Uterus (tissue), 4 donors: ENCODE results near the gene HPCA. TPM values are rescaled to one million over a fixed set of nuclear protein-coding genes. Genes with fewer than 3 reads are reported as not detected.

Source experiments
- DNase-seq, 2 donors: peaks; one replicate each; pipeline ENCODE4 v3.0.0-alpha.2; 2019 to 2020
- H3K27ac ChIP-seq, 2 donors: fragments of 200-600 bp; sonication (generic); 1 replicate in 1 of 2; 2 replicates in 1 of 2; pipeline ENCODE4 v1.5.1; 2016 to 2018
- H3K27me3 ChIP-seq, 2 donors: fragments of 200-600 bp; sonication (generic); one replicate each; pipeline ENCODE4 v1.5.1; 2018 to 2019; ENCODE audit warnings: control low read depth in 1 of 2
- H3K36me3 ChIP-seq, 2 donors: fragments of 200-600 bp; sonication (generic); one replicate each; pipeline ENCODE4 v1.5.1; 2019; ENCODE audit warnings: control low read depth in 1 of 2
- H3K4me1 ChIP-seq, 2 donors: fragments of 200-600 bp; sonication (generic); one replicate each; pipeline ENCODE4 v1.5.1; 2018 to 2019; ENCODE audit warnings: control low read depth in 1 of 2
- H3K4me3 ChIP-seq, 2 donors: fragments of 200-600 bp; sonication (generic); 1 replicate in 1 of 2; 2 replicates in 1 of 2; pipeline ENCODE4 v1.5.1; 2018 to 2019; ENCODE audit warnings: mild to moderate bottlenecking in 1 of 2
- H3K9me3 ChIP-seq, 2 donors: fragments of 200-600 bp; sonication (generic); one replicate each; pipeline ENCODE4 v1.5.1; 2019; ENCODE audit warnings: control low read depth in 1 of 2
- CTCF ChIP-seq, 4 experiments: fragments of 200-600 bp in 2 of 4; fragments of 450-650 bp in 2 of 4; sonication (generic) in 2 of 4; IDR thresholded peaks; one replicate each; pipeline ENCODE4 v1.5.1; 2016 to 2019; ENCODE audit warnings: antibody characterized with exemption in 4 of 4, mild to moderate bottlenecking in 2 of 4, moderate library complexity in 1 of 4
- POLR2A ChIP-seq, 2 donors: fragments of 450-650 bp; IDR thresholded peaks; one replicate each; pipeline ENCODE4 v1.6.1; 2016; ENCODE audit warnings: antibody characterized with exemption in 2 of 2, mild to moderate bottlenecking in 1 of 2, moderate library complexity in 1 of 2
- intact Hi-C: fragments of 100-400 bp; cut with DNase I; formaldehyde crosslinking; loops from one replicate; pipeline ENCODE4 v1.15.1; 2023; ENCODE audit warnings: low total_unique reads
- total RNA-seq, 4 donors: library from RNA; depleted of rRNA in 3 of 4; stranded (reverse); fragments of >200 nt in 3 of 4; gene quantifications; one replicate each; pipeline versions ENCODE4 v1.1.0 to v1.2.4, GENCODE V29; 2014 to 2023
- donor health status: DM: yes; HTN: yes; CAD: no.

The HPCA gene
- total RNA-seq, 4 donors from 2014 or later: 0.76 to 0.79 TPM; not detected in 2

- TF ChIP-seq CTCF (IDR thresholded peaks at IDR 0.05): no peak
- no peak for TF ChIP-seq POLR2A (IDR thresholded peaks at IDR 0.05)
- Histone ChIP-seq H3K27ac (no peak overlapping the region), H3K9me3 (no peaks in the 10 kb centered on the region), H3K4me1 (peaks cover 0 to 16% of the 10 kb centered on the region in 2 donors), H3K4me3 (no peak overlapping the region), H3K27me3 (no peaks in the 10 kb centered on the region), H3K36me3 (no peaks in the 10 kb centered on the region)
- intact Hi-C loops: no loop called here
- no peak for DNase-seq
Measured at GRCh38 chr1:32896451-32896850, 10.2 kb downstream of the HPCA start.

DNA sequence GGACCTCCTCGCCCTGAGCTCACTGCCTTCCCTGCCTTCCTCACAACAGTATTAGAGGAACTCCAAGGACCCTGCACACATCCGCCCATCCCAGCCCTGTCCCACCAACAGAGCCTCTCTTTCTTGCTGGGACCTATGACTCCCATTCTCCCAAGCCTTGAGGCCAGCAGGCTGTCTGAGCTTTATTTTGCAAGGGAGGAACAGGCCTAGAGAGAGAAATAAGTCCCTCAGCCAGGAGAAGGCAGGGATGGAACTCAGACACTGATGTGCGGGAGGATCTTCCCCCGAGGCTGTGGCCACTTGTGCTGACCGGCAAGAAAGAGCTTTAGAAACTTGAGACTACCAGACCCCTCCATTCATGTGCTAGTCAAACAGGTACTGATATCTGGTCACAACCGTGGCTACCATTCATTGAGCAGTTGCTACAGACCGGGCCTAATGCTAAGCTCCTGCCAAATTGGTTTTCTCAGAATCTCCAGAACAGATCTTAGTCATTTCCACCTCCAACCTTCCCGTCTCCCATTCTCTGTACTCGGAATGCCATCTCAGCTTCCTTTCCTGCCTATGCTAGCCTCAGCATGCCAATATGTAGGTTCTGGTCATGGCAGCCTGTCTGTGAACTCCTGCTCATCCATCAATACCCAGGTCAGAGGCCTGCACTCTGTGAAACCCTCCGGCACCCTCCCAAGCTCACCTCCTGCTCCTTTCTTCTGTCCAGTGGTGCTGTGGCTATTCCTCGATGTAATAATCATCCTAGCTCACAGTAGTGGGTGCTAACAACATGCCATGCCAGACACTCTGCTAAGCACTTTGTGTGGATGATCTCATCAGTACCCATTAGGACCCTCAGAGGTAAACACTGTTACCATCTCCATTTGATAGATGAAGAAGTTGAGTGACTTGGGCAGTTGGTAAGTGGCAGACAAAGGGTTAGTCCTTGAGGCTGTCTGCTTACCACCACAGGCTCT is 11.1 kb downstream of the HPCA start:
- intact Hi-C loops: no loop called here
- TF ChIP-seq CTCF (IDR thresholded peaks at IDR 0.05) (no peak), POLR2A (IDR thresholded peaks at IDR 0.05) (no peak)
- no peak for DNase-seq
- Histone ChIP-seq H3K4me1 (peaks cover 0 to 16% of the 10 kb centered on the region in 2 donors), H3K27ac (no peak overlapping the region), H3K4me3 (no peak overlapping the region), H3K9me3 (no peaks in the 10 kb centered on the region), H3K27me3 (no peaks in the 10 kb centered on the region), H3K36me3 (no peaks in the 10 kb centered on the region)

- Histone ChIP-seq H3K4me1 (peaks cover 0 to 12% of the 10 kb centered on the region in 2 donors), H3K36me3 (no peaks in the 10 kb centered on the region), H3K27ac (no peak overlapping the region), H3K27me3 (no peaks in the 10 kb centered on the region), H3K4me3 (no peak overlapping the region), H3K9me3 (no peaks in the 10 kb centered on the region)
- no peak for DNase-seq
- intact Hi-C loops: no loop called here
- no peak for TF ChIP-seq POLR2A (IDR thresholded peaks at IDR 0.05)
- no peak for TF ChIP-seq CTCF (IDR thresholded peaks at IDR 0.05)
Measured at GRCh38 chr1:32898056-32898455, 11.8 kb downstream of the HPCA start.

DNA sequence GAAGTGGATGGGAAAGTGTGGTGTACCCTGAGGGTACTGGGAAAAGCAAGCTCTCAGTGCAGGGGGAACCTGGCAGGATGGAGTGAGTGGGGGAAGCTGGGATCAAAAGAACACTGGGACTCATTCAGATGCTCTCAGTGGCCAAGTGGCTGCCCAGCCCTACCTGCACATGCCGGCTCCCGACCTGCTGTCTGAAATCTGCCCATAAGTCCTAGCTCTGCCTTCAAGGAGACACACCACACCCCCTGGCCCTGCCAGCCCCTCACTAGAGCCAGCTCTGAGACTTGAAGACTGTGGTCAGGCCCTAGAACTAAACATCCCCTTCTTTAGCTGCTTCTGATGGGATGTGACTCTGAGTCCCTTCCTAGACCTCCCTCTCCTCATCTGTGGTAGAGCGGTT is 12.7 kb downstream of the HPCA start:
- Histone ChIP-seq H3K36me3 (no peaks in the 10 kb centered on the region), H3K27ac (no peak overlapping the region), H3K4me1 (peaks cover 0 to 6% of the 10 kb centered on the region in 2 donors), H3K9me3 (no peaks in the 10 kb centered on the region), H3K27me3 (no peaks in the 10 kb centered on the region), H3K4me3 (no peak overlapping the region)
- no peak for DNase-seq
- intact Hi-C loops: no loop called here
- TF ChIP-seq POLR2A (IDR thresholded peaks at IDR 0.05) (no peak), CTCF (IDR thresholded peaks at IDR 0.05) (no peak)

DNA sequence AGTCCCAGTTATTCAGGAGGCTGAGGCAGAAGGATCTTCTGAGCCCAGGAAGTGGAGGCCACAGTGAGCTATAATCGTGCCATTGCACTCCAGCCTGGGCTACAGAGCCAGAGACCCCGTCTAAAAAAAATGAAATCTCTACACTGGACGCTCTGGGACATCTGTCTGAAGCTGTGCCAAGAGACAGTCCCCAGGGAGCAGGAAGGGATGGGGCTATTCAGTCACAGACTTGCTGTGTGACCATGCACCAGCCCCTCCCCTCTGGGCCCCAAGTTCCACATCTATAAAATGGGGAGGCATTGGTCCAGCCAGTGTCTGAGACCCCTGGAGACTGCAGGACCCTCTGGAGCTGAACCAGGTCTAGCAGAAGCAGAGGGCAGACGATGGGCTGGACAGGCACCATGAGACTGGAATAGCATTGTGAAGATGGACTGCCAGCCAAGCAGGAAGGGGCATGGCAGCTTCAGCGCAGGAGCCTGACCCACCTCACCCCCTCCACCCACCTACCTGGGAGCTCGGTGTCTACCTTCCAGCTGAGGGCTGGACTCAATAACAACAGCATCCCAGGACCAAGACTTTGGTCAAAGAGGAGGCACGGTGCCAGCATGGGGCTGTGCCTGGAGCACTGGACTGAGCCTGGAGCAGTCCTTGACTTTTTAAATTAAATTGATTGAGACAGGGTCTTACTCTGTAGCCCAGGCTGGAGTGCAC is 13.4 kb downstream of the HPCA start:
- no peak for DNase-seq
- H3K9me3 ChIP-seq: no peaks in the 10 kb centered on the region
- intact Hi-C loops: no loop called here
- H3K4me1 ChIP-seq: peaks cover 0 to 6% of the 10 kb centered on the region in 2 donors
- no peaks in the 10 kb centered on the region for H3K27me3 ChIP-seq
- H3K27ac ChIP-seq: peak overlapping the region in 1 of 2 donors; percentile 82
- no peak overlapping the region for H3K4me3 ChIP-seq
- H3K36me3 ChIP-seq: no peaks in the 10 kb centered on the region
- TF ChIP-seq POLR2A (IDR thresholded peaks at IDR 0.05): no peak
- no peak for TF ChIP-seq CTCF (IDR thresholded peaks at IDR 0.05)
